ENCODE measurements around the gene RXFP4.

GRCh38 chr1:155912056-155912536 is 29.3 kb upstream of the RXFP4 start:
- TF ChIP-seq, protein P1, sequence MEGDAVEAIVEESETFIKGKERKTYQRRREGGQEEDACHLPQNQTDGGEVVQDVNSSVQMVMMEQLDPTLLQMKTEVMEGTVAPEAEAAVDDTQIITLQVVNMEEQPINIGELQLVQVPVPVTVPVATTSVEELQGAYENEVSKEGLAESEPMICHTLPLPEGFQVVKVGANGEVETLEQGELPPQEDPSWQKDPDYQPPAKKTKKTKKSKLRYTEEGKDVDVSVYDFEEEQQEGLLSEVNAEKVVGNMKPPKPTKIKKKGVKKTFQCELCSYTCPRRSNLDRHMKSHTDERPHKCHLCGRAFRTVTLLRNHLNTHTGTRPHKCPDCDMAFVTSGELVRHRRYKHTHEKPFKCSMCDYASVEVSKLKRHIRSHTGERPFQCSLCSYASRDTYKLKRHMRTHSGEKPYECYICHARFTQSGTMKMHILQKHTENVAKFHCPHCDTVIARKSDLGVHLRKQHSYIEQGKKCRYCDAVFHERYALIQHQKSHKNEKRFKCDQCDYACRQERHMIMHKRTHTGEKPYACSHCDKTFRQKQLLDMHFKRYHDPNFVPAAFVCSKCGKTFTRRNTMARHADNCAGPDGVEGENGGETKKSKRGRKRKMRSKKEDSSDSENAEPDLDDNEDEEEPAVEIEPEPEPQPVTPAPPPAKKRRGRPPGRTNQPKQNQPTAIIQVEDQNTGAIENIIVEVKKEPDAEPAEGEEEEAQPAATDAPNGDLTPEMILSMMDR (IDR thresholded peaks at IDR 0.05): no peak
- no peak for TF ChIP-seq EZH2 (IDR thresholded peaks at IDR 0.05; ENCODE audit: borderline replicate concordance, insufficient read depth, low read depth, low read length, poor library complexity, severe bottlenecking)

Data from B cell (primary cell).